CD4-positive, alpha-beta T cell (primary cell): Measurements from ENCODE around the gene SERINC2. TPM values are rescaled to one million over a fixed set of nuclear protein-coding genes. Genes with fewer than 3 reads are reported as not detected.
"Not testable (repeated sequence)": the region's sequence is repeated elsewhere in the genome, so short reads cannot be mapped to it uniquely, and the experiment has no call there.

Source experiments
- ATAC-seq: fragments of 200-7000 bp; cut with Tn5 transposase; one replicate; pipeline ENCODE4 v1.10.0; 2022; ENCODE audit warnings: mild to moderate bottlenecking; ENCODE audit not compliant: poor library complexity
- CTCF ChIA-PET: fragments of 350-600 bp; sonication (Branson Sonifier 250); formaldehyde crosslinking; loops from one replicate; lab custom pipeline; 2021; ENCODE audit warnings: antibody characterized with exemption, inconsistent platforms; lab: Charles Lee
- POLR2A ChIA-PET: fragments of 350-600 bp; sonication (Branson Sonifier 250); formaldehyde crosslinking; loops from one replicate; lab custom pipeline; 2021; ENCODE audit warnings: antibody characterized with exemption, inconsistent platforms; lab: Charles Lee
- DNase-seq, 14 experiments: peaks; one replicate each; pipeline ENCODE4 v3.0.0-alpha.2; 2013 to 2020; ENCODE audit warnings: mixed read lengths in 2 of 14
- H3K27ac ChIP-seq, 2 donors: one replicate each; pipeline versions ENCODE4 v1.5.1 to v1.7.0; 2013; ENCODE audit warnings: low read length in 2 of 2, low read depth in 1 of 2, mild to moderate bottlenecking in 1 of 2
- H3K27me3 ChIP-seq, 2 experiments: 1 replicate in 1 of 2; 2 replicates in 1 of 2; pipeline versions ENCODE4 v1.6.1 to v1.7.0; 2013; ENCODE audit warnings: low read length in 2 of 2, control low read depth in 1 of 2, mild to moderate bottlenecking in 1 of 2, moderate library complexity in 1 of 2; ENCODE audit not compliant: insufficient read depth in 2 of 2, control insufficient read depth in 1 of 2
- H3K36me3 ChIP-seq: one replicate; pipeline ENCODE4 v1.6.1; 2013; ENCODE audit warnings: low read length, control low read depth; ENCODE audit not compliant: insufficient read depth
- H3K4me1 ChIP-seq: one replicate; pipeline ENCODE4 v1.6.1; 2013; ENCODE audit warnings: low read length, control low read depth; ENCODE audit not compliant: insufficient read depth
- H3K4me3 ChIP-seq: one replicate; pipeline ENCODE4 v1.5.1; 2013; ENCODE audit warnings: mild to moderate bottlenecking, low read length, moderate library complexity
- H3K9me3 ChIP-seq, 2 experiments: 1 replicate in 1 of 2; 2 replicates in 1 of 2; pipeline versions ENCODE4 v1.6.1 to v1.7.0; 2013; ENCODE audit warnings: low read length in 2 of 2, mild to moderate bottlenecking in 2 of 2, control low read depth in 1 of 2, moderate library complexity in 1 of 2; ENCODE audit not compliant: control insufficient read depth in 1 of 2, insufficient read depth in 1 of 2
- H3K27ac Mint-ChIP-seq: one replicate; pipeline ENCODE4 v1.8.0; 2020; ENCODE audit warnings: mixed read lengths
- H3K27me3 Mint-ChIP-seq: one replicate; pipeline ENCODE4 v1.8.0; 2021; ENCODE audit warnings: mixed read lengths
- H3K36me3 Mint-ChIP-seq: one replicate; pipeline ENCODE4 v1.8.0; 2021; ENCODE audit warnings: low read depth, mixed read lengths
- H3K4me1 Mint-ChIP-seq: one replicate; pipeline ENCODE4 v1.8.0; 2021; ENCODE audit warnings: low read depth, mixed read lengths
- H3K4me3 Mint-ChIP-seq: one replicate; pipeline ENCODE4 v1.8.0; 2020; ENCODE audit warnings: mild to moderate bottlenecking, mixed read lengths
- H3K9me3 Mint-ChIP-seq: one replicate; pipeline ENCODE4 v1.8.0; 2020; ENCODE audit warnings: mixed read lengths
- CTCF ChIP-seq: fragments of 200-600 bp; IDR thresholded peaks from one replicate; pipeline ENCODE4 v1.8.0; 2022; ENCODE audit warnings: antibody characterized with exemption, mild to moderate bottlenecking
- intact Hi-C, 2 experiments: fragments of 100-400 bp; cut with DNase I in 1 of 2; cut with micrococcal nuclease in 1 of 2; formaldehyde crosslinking; loops; one replicate each; pipeline versions ENCODE4 v1.15.1 to v1.9.0; 2023 to 2025; cut with DNase I, micrococcal nuclease
- total RNA-seq, 174 experiments: library from RNA in 2 of 174; stranded (reverse) in 2 of 174; gene quantifications; one replicate each; pipeline ENCODE4 v1.2.3 and lab custom pipeline; 2021 to 2026

The SERINC2 gene
- total RNA-seq, 2 experiments from 2014 or later = 0.11 TPM; not detected in 1

- not testable (repeated sequence) for H3K36me3 Mint-ChIP-seq
Measured at GRCh38 chr1:31473508-31473907, 60.5 kb downstream of the SERINC2 start.

GRCh38 chr1:31474567-31474966, 61.6 kb downstream of the SERINC2 start:
- H3K4me3 Mint-ChIP-seq, CTCF ChIA-PET, intact Hi-C loops, H3K36me3 ChIP-seq, H3K36me3 Mint-ChIP-seq, ATAC-seq, H3K9me3 ChIP-seq, POLR2A ChIA-PET, H3K27ac Mint-ChIP-seq, H3K27ac ChIP-seq, DNase-seq, H3K4me1 ChIP-seq, H3K9me3 Mint-ChIP-seq, H3K4me1 Mint-ChIP-seq, H3K4me3 ChIP-seq: not testable (repeated sequence)
- H3K27me3 Mint-ChIP-seq = peaks cover 23% of the 10 kb centered on the region
- peaks cover 4 to 10% of the 10 kb centered on the region in 2 experiments for H3K27me3 ChIP-seq

More at GRCh38 chr1:31473508-31473907, 60.5 kb downstream of the SERINC2 start:
- H3K27ac ChIP-seq, intact Hi-C loops, H3K9me3 ChIP-seq, H3K36me3 ChIP-seq, CTCF ChIA-PET, H3K4me3 ChIP-seq, POLR2A ChIA-PET, H3K4me3 Mint-ChIP-seq, H3K4me1 Mint-ChIP-seq, ATAC-seq, H3K4me1 ChIP-seq, DNase-seq, H3K27ac Mint-ChIP-seq, H3K9me3 Mint-ChIP-seq: not testable (repeated sequence)
- peaks cover 19% of the 10 kb centered on the region for H3K27me3 Mint-ChIP-seq
- peaks cover 4 to 10% of the 10 kb centered on the region in 2 experiments for H3K27me3 ChIP-seq

- Mint-ChIP-seq H3K4me3 (no peak overlapping the region), H3K27ac (no peak overlapping the region), H3K27me3 (peaks cover 17% of the 10 kb centered on the region), H3K36me3 (no peaks in the 10 kb centered on the region), H3K9me3 (peaks cover 6% of the 10 kb centered on the region), H3K4me1 (peaks cover 2% of the 10 kb centered on the region)
- Histone ChIP-seq H3K27me3 (peaks cover 4 to 5% of the 10 kb centered on the region in 2 experiments), H3K36me3 (no peaks in the 10 kb centered on the region), H3K4me3 (no peak overlapping the region), H3K4me1 (peaks cover 2% of the 10 kb centered on the region), H3K9me3 (peaks cover 0 to 7% of the 10 kb centered on the region in 2 experiments), H3K27ac (no peak overlapping the region)
- intact Hi-C loops = no loop called here
- DNase-seq (no peak), ATAC-seq (no peak)
- no peak for TF ChIP-seq CTCF
- POLR2A ChIA-PET = no interaction called here
- CTCF ChIA-PET = no interaction called here
Measured at GRCh38 chr1:31476891-31477846, 64.2 kb downstream of the SERINC2 start.

GRCh38 chr1:31478167-31478566, 65.2 kb downstream of the SERINC2 start:
- H3K36me3 ChIP-seq = no peaks in the 10 kb centered on the region
- H3K27ac ChIP-seq = no peak overlapping the region
- intact Hi-C loops = no loop called here
- ChIA-PET POLR2A (no interaction called here), CTCF (no interaction called here)
- peaks cover 0 to 7% of the 10 kb centered on the region in 2 experiments for H3K9me3 ChIP-seq
- DNase-seq (no peak), ATAC-seq (no peak)
- H3K4me1 Mint-ChIP-seq = no peaks in the 10 kb centered on the region
- peaks cover 4 to 5% of the 10 kb centered on the region in 2 experiments for H3K27me3 ChIP-seq
- peaks cover 6% of the 10 kb centered on the region for H3K9me3 Mint-ChIP-seq
- H3K27ac Mint-ChIP-seq = no peak overlapping the region
- no peak overlapping the region for H3K4me3 Mint-ChIP-seq
- no peak overlapping the region for H3K4me3 ChIP-seq
- peaks cover 17% of the 10 kb centered on the region for H3K27me3 Mint-ChIP-seq
- no peak for TF ChIP-seq CTCF
- peaks cover 2% of the 10 kb centered on the region for H3K4me1 ChIP-seq
- H3K36me3 Mint-ChIP-seq = no peaks in the 10 kb centered on the region
